ENCODE measurements around the gene CD2BP2. TPM values are rescaled to one million over a fixed set of nuclear protein-coding genes. Genes with fewer than 3 reads are reported as not detected.

The CD2BP2 gene
- total and polyA plus RNA-seq, 2 of the 8 experiments (the other 6 are each of a cell fraction or from before 2014, with no cell fraction given): 22.4 to 55.3 TPM

- no peak overlapping the region for H3K23ac ChIP-seq (ENCODE audit: insufficient read length)
- no peak overlapping the region; a peak in 1 of 4 replicates for H3K4me2 ChIP-seq (ENCODE audit: insufficient read depth in 1 of 2, low read depth in 2 of 2, low read length in 2 of 2)
- H3K9me3 ChIP-seq (ENCODE audit: insufficient read depth in 2 of 2, low read depth in 1 of 2, low read length in 1 of 2): no peaks in the 10 kb centered on the region
- no peaks in the 10 kb centered on the region for H3K79me1 ChIP-seq (ENCODE audit: low read depth, low read length)
- H3K23me2 ChIP-seq (ENCODE audit: low read depth, low read length): peaks cover 10% of the 10 kb centered on the region
- peak overlapping the region; percentile 62 for H4K91ac ChIP-seq (replicated peaks; ENCODE audit: insufficient read length, low read length)
- CTCF ChIA-PET (ENCODE audit: partially characterized antibody): interaction anchor here (0.8 to 1.1 kb wide), 2 partner anchors 12 to 27 kb away, joined by 3 to 8 read pairs; no protein-coding TSS in a partner anchor
- no peak overlapping the region; a peak in 1 of 7 replicates for H3K9ac ChIP-seq (replicated peaks in 1 of 4; ENCODE audit: extremely low read depth in 1 of 4, low read depth in 3 of 4, low read length in 3 of 4)
- TF ChIP-seq SP1 (IDR thresholded peaks at IDR 0.05; ENCODE audit: low read depth, low read length) (0 out of 2 replicates have a peak, but pooled peaks have one; percentile 15), TEAD4 (IDR thresholded peaks at IDR 0.05; ENCODE audit: low read depth, low read length) (peak; percentile 61), TCF12 (IDR thresholded peaks at IDR 0.05; ENCODE audit: low read depth, low read length) (0 out of 2 replicates have a peak, but pooled peaks have one; percentile 53), ZNF274 (IDR thresholded peaks at IDR 0.05; ENCODE audit: borderline replicate concordance, extremely low read depth, low read length) (no peak)
- no peaks in the 10 kb centered on the region for H3K79me2 ChIP-seq (ENCODE audit: control insufficient read depth in 1 of 2, insufficient read depth in 2 of 2, low read length in 2 of 2)
- H2AFZ ChIP-seq (ENCODE audit: low read length): no peak overlapping the region
- no peak overlapping the region for H3K14ac ChIP-seq (ENCODE audit: insufficient read length)
- H2AK5ac ChIP-seq (ENCODE audit: low read depth, low read length): no peak overlapping the region
- H4K5ac ChIP-seq (ENCODE audit: insufficient read length, low read depth, low read length): no peak overlapping the region
- peaks cover 0 to 9% (median 8%) of the 10 kb centered on the region in 4 experiments; a peak in 5 of 7 replicates for H3K4me1 ChIP-seq (replicated peaks in 1 of 4; ENCODE audit: control insufficient read depth in 3 of 4, insufficient read depth in 4 of 4, low read length in 3 of 4)
- H2BK12ac ChIP-seq (ENCODE audit: low read depth, low read length): 0 out of 2 replicates have a peak overlapping the region, but pooled peaks have one; percentile 9
- no peak overlapping the region for H2BK15ac ChIP-seq (ENCODE audit: low read length)
- no peak for DNase-seq (ENCODE audit: low read depth in 1 of 2, low spot score in 2 of 2)
- H3K27ac ChIP-seq (ENCODE audit: low read depth, low read length): no peak overlapping the region
- no peak overlapping the region for H2BK5ac ChIP-seq (ENCODE audit: low read depth, low read length)
- H4K8ac ChIP-seq (ENCODE audit: extremely low read depth, insufficient read depth, low read length): no peak overlapping the region
- H2BK20ac ChIP-seq (ENCODE audit: low read length): no peak overlapping the region
- POLR2A ChIA-PET (ENCODE audit: partially characterized antibody): interaction anchor here (0.8 to 13.6 kb wide), 6 partner anchors 13 to 372 kb away, joined by 3 to 151 read pairs (median 8); partner anchors contain the start of genes CD2BP2, PHKG2, ZNF48 and ZNF771
- no peak overlapping the region for H2BK120ac ChIP-seq (replicated peaks; ENCODE audit: low read depth, low read length)
- no peaks in the 10 kb centered on the region for H3K36me3 ChIP-seq (ENCODE audit: control insufficient read depth in 2 of 4, insufficient read depth in 4 of 4, low read length in 3 of 4)
- no peak overlapping the region for H3K4me3 ChIP-seq (ENCODE audit: extremely low read depth in 1 of 4, insufficient read depth in 2 of 4, low read depth in 3 of 4, low read length in 4 of 4)
- H3K4ac ChIP-seq (replicated peaks; ENCODE audit: insufficient read length, low read depth, low read length): no peak overlapping the region
- H3K18ac ChIP-seq (ENCODE audit: extremely low read depth, low read length): no peak overlapping the region
- no peak overlapping the region for H3K56ac ChIP-seq (replicated peaks; ENCODE audit: insufficient read length, low read depth, low read length)
- FAIRE-seq: no peak
- 92% methylated on average over 8 of the region's 8 CpGs; no CpG with 5 or more reads in 1 of the 2 experiments for WGBS, 2 experiments (ENCODE audit: extremely low coverage in 1 of 2, insufficient coverage in 1 of 2, insufficient read length in 1 of 2, insufficient replicate concordance in 2 of 2, low coverage in 1 of 2, low lambda C conversion rate in 2 of 2, missing lambda C conversion rate in 1 of 2)
- H3K27me3 ChIP-seq (replicated peaks in 1 of 4; ENCODE audit: control insufficient read depth in 3 of 4, extremely low read depth in 1 of 4, insufficient read depth in 3 of 4, low read length in 3 of 4): no peaks in the 10 kb centered on the region
- H4K20me1 ChIP-seq (replicated peaks in 1 of 2; ENCODE audit: control insufficient read depth in 1 of 2, insufficient read depth in 2 of 2, low read length in 2 of 2): no peaks in the 10 kb centered on the region
Observed at GRCh38 chr16:30375864-30376263, 20.8 kb upstream of the CD2BP2 start.

Measured in H1 (cell line).